ENCODE results near the gene SMIM20. TPM values are rescaled to one million over a fixed set of nuclear protein-coding genes. Genes with fewer than 3 reads are reported as not detected.

SMIM20 gene
- total and polyA plus RNA-seq, 2 donors, result 41.8 to 48.9 TPM

DNA sequence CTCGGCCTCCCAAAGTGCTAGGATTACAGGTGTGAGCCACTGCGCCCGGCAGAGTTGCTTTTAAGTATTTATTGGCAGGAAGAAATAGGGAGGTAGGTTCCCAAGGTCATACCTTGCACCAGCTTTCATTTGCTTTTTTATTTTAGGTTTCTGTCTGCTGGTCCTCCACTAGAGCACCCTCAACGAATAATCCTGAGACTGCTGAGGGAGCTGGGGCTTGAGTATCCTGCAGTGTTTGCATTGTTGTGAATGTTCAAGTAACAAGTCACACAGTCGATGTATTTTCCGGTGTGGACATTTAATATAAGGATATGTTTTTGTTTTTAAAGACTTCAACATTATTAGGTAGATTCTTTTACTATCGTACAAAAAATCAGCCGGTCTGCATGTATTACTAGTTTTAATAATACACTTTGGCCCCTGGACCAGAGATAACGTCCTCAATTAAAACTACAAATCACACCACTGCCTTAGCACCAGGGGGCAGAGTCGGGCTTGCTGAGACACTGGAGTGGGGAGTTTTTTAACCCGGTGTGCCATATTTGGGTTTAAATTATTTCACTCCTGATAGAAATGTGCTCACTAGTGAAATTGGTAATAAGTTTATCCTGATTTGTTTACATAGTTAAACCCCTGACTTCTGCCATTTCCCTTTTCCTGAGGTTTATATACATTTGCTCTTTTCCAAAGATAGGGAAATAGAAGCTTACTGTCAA is 11.6 kb downstream of the SMIM20 start:
- no peak for DNase-seq (ENCODE audit: extremely low spot score)
- no peaks in the 10 kb centered on the region for H3K4me1 ChIP-seq (ENCODE audit: insufficient read depth)
- no peak overlapping the region for H3K4me3 ChIP-seq (ENCODE audit: low read depth, low read length)
- H3K36me3 ChIP-seq (ENCODE audit: insufficient read depth), result no peaks in the 10 kb centered on the region
- 58% methylated on average over 11 of the region's 11 CpGs for WGBS
- H3K27ac ChIP-seq (ENCODE audit: low read depth), result no peak overlapping the region

DNA sequence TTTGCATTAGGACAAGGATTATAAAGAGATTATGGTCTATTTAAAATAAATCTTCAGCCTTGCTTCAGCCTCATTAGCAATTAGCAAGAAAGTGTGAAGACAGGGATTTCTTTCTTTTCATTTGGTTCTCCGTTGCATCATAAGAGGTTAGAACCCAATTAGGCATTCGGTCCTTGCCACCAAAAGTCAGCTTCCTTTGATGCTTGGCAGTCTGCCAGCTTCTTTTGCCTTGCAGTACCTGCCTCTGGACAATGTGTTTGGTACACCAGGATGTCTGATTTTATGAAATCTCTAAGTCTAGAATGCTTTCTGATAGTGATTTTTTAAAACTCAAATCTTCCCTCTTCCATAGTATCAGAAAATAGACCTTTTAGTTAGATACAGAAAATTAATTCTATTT is 12.4 kb downstream of the SMIM20 start:
- Histone ChIP-seq H3K27ac (ENCODE audit: low read depth) (no peak overlapping the region), H3K36me3 (ENCODE audit: insufficient read depth) (no peaks in the 10 kb centered on the region), H3K4me3 (ENCODE audit: low read depth, low read length) (no peak overlapping the region), H3K4me1 (ENCODE audit: insufficient read depth) (no peaks in the 10 kb centered on the region)
- DNase-seq (ENCODE audit: extremely low spot score), result no peak
- WGBS, result 76% methylated on average over 2 of the region's 2 CpGs

DNA sequence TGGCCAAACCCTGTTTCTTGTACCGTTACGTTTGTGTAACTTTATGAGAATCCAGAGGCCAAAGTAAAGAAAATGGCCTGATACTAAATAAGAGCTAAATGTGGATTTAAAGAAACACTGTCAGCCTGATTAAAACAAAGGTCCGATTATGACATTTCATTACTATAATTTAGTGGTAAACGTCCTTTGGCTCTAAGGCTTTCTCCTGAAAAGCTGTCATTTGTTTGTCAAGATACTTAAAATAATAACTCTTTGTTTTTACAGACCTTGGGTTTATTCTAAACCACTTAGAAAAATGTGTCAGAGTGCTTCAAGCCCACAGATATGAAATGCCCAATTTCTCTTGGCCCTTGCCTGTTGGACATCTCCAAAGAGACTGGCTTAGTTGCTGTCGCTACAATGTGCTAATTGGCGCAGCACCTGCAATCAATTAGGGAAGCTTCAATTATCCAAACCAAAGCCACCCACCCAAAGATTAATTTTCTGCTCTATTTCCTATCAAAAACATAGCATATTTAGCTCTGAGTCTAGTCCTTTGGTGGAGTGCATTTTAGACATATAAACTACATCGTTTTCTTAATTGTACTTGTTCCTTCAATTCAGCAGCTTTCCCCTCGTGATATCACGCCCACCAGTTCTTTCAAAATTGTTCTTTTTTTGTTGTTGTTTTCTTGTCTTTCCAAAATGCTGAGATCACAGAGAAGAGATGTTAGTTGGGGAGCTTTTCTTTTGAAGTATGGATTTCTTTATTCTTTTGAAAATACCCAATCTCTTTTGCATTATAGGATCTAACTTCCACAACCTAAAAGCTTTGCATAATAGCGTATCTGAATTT is 13.6 kb downstream of the SMIM20 start:
- WGBS, result 91% methylated on average over 10 of the region's 10 CpGs
- no peaks in the 10 kb centered on the region for H3K36me3 ChIP-seq (ENCODE audit: insufficient read depth)
- no peak overlapping the region for H3K27ac ChIP-seq (ENCODE audit: low read depth)
- H3K4me1 ChIP-seq (ENCODE audit: insufficient read depth), result no peaks in the 10 kb centered on the region
- no peak for DNase-seq (ENCODE audit: extremely low spot score)
- no peak overlapping the region for H3K4me3 ChIP-seq (ENCODE audit: low read depth, low read length)

DNA sequence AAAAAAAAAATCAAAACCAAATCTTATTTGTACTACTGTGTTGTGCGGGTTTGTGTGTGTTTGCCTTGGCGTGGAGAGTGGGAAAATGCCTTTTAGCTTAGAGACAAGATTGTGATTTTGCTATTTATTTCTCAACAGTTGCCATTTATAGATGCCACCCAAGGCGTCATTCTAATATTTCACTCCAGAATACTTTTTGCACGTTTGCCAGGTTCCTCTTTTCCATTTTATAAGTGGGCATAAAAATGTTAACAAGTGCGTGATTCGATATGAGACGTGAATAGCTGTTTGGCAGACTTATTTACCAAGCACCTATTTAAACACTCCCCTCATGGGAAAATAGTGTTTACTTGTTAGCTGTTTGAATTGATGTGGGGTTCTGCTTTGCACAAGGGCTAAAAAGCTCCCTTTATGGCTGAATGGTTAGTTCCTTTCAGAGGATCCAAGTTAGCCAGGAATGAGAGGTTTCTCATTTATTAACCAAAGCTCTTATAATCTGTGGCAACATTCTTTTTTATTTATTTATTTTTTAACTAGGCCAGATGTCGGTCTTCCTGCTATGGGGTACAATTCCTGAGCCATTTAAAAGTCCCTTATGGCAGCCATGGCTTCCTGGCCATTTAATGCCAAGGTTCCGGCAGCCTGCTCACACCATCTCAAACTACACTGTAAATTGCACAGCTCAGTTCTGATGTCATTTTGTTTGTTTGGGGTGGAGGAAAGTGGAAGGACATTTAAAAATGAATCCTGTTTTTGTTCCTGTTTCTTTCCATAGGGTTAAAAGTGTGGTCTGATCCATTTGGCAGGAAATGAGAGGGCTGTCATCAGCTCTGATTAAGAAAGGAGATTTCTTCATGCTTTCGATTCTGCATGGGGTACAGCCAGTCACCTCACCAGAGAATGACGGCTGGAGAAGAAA is 14.6 kb downstream of the SMIM20 start:
- no peak for DNase-seq (ENCODE audit: extremely low spot score)
- Histone ChIP-seq H3K4me1 (ENCODE audit: insufficient read depth) (no peaks in the 10 kb centered on the region), H3K27ac (ENCODE audit: low read depth) (no peak overlapping the region), H3K4me3 (ENCODE audit: low read depth, low read length) (no peak overlapping the region), H3K36me3 (ENCODE audit: insufficient read depth) (no peaks in the 10 kb centered on the region)
- WGBS, result 64% methylated on average over 11 of the region's 11 CpGs

DNA sequence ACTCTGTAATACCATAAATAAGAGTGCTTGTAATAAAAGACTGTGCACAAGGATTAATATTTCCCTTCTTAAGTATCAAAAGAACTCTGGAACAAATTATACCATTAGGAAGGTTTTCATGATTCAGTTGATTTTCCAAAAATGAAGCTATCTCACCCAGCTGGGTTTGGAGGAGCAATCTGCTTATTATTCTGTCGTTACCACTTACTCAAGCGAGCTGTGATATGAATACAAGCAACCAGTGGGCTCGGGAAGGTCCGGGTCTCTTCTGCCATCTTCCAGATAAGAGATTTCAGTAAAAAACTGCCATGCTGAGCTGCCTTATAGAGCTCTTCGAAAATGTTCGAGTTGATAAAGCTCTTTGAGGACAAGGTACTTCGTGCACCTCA is 15.3 kb downstream of the SMIM20 start:
- WGBS, result 78% methylated on average over 7 of the region's 7 CpGs
- H3K36me3 ChIP-seq (ENCODE audit: insufficient read depth), result no peaks in the 10 kb centered on the region
- no peaks in the 10 kb centered on the region for H3K4me1 ChIP-seq (ENCODE audit: insufficient read depth)
- H3K4me3 ChIP-seq (ENCODE audit: low read depth, low read length), result no peak overlapping the region
- DNase-seq (ENCODE audit: extremely low spot score), result no peak
- H3K27ac ChIP-seq (ENCODE audit: low read depth), result no peak overlapping the region

DNA sequence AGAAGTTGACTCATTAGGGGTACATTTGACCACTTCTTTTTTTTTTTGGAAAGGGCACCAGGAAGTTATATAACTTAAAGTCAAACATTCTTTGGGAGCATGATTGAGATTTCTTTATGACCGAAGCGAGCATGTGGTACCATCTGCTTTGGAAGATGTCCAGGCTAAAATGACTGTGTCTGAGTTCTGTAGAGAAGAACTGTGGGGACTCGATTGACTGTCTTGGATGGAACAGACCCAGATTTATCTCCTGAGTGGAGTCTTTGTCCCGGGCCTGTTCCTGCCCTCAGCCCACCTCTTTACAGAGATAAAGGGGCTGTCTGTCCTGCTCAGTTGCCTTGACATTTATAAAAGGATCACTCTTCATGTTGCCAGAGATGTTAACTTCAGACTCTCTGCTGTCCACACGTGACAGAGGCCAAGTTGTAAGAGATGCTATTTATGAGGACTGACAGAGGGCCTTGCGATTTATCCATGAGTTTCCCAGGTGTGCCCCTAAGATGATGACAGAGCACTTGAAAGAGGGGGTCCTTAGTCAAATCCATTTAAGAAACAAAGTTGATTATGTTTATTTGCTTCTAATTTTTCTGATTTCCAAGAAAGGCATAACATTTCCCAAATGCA is 16.8 kb downstream of the SMIM20 start:
- no peak for DNase-seq (ENCODE audit: extremely low spot score)
- Histone ChIP-seq H3K4me3 (ENCODE audit: low read depth, low read length) (no peak overlapping the region), H3K4me1 (ENCODE audit: insufficient read depth) (no peaks in the 10 kb centered on the region), H3K27ac (ENCODE audit: low read depth) (no peak overlapping the region), H3K36me3 (ENCODE audit: insufficient read depth) (no peaks in the 10 kb centered on the region)
- 79% methylated on average over 6 of the region's 6 CpGs for WGBS

DNA sequence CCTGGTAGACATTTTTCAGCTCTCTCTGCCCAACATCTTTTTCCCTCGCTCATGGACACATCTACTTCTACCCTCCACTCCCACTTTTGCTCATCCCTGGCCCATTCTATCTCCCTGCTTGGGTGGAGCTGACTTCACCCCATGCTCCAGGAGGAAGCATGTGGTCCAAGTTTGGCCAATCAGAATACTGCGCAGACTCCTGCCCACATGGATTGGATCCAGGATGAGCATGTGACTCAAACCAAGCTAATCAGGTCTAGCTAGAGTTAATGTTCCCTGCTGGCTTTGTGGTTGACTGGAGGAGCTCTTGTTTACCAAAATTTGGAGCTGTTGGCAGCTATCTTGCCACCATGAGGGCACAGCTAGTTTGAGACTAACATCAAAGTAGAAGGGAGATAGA is 22.7 kb downstream of the SMIM20 start:
- Histone ChIP-seq H3K4me1 (ENCODE audit: insufficient read depth) (no peaks in the 10 kb centered on the region), H3K36me3 (ENCODE audit: insufficient read depth) (no peaks in the 10 kb centered on the region), H3K27ac (ENCODE audit: low read depth) (no peak overlapping the region), H3K4me3 (ENCODE audit: low read depth, low read length) (no peak overlapping the region)
- no peak for DNase-seq (ENCODE audit: extremely low spot score)
- WGBS, result 97% methylated on average over 2 of the region's 2 CpGs

DNA sequence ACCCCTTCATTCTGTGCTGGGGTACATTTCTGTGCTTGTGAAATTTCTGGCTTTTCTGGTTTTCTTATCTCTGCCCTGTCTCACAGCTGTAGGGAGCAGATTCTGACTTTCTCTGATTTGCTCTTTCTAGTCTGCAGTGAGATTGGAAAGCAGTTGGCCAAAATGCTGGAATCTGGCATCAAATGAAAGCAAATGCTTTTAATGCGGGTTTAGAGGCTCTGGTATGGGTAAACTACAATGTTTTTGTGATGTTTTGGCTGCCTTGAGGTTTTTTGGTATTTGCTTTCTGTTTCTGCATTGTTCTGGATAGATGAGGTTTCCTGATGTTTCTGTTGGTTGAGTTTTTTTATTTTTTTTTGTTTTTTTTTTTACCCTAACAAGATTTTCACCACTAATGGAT is 23.8 kb downstream of the SMIM20 start:
- 43% methylated on average over 1 of the region's 1 CpG for WGBS
- no peak overlapping the region for H3K4me3 ChIP-seq (ENCODE audit: low read depth, low read length)
- no peak overlapping the region for H3K27ac ChIP-seq (ENCODE audit: low read depth)
- no peaks in the 10 kb centered on the region for H3K36me3 ChIP-seq (ENCODE audit: insufficient read depth)
- DNase-seq (ENCODE audit: extremely low spot score), result no peak
- no peaks in the 10 kb centered on the region for H3K4me1 ChIP-seq (ENCODE audit: insufficient read depth)

DNA sequence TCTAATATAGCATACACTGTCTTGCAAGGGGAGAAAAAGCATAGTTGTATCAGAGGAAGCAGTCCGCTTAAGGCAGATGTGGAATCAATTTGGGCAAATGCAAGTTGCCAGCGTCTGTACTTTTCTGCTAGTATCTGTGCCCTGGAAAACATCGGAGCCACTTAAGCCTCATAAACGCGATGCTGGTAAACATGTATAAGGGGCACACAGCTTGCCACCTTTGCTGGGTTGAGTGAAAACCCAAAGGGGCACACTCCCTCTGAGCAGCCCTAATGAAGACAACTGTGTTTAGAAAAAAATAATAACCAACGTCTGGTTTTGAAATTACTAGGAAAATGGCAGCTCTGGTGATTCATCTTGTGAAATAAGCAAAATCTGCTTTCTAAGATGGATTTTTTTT is 24.3 kb downstream of the SMIM20 start:
- WGBS, result 48% methylated on average over 6 of the region's 6 CpGs
- DNase-seq (ENCODE audit: extremely low spot score), result no peak
- H3K4me1 ChIP-seq (ENCODE audit: insufficient read depth), result no peaks in the 10 kb centered on the region
- no peak overlapping the region for H3K27ac ChIP-seq (ENCODE audit: low read depth)
- H3K4me3 ChIP-seq (ENCODE audit: low read depth, low read length), result no peak overlapping the region
- H3K36me3 ChIP-seq (ENCODE audit: insufficient read depth), result no peaks in the 10 kb centered on the region

DNA sequence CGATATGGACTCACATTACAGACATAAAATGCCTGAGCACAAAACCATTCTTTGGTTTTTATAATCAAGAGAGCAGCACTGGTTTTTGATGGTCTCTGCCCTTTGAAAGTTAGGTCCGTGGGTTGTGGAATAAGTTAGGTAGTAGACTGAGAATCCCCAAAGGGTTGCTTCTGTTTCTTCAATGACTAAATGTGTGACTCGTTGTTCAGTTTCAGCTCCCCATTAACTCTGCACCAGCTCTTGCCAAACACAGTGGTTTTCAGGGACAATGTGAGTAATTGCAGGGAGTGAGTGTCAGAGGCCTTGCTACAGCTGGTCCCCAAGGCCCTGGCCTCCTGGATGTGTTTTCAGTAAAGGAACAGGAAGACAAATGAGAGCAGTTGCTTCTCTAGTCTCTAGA is 24.8 kb downstream of the SMIM20 start:
- H3K27ac ChIP-seq (ENCODE audit: low read depth), result no peak overlapping the region
- no peak for DNase-seq (ENCODE audit: extremely low spot score)
- no peaks in the 10 kb centered on the region for H3K4me1 ChIP-seq (ENCODE audit: insufficient read depth)
- 69% methylated on average over 3 of the region's 3 CpGs for WGBS
- no peak overlapping the region for H3K4me3 ChIP-seq (ENCODE audit: low read depth, low read length)
- H3K36me3 ChIP-seq (ENCODE audit: insufficient read depth), result no peaks in the 10 kb centered on the region

DNA sequence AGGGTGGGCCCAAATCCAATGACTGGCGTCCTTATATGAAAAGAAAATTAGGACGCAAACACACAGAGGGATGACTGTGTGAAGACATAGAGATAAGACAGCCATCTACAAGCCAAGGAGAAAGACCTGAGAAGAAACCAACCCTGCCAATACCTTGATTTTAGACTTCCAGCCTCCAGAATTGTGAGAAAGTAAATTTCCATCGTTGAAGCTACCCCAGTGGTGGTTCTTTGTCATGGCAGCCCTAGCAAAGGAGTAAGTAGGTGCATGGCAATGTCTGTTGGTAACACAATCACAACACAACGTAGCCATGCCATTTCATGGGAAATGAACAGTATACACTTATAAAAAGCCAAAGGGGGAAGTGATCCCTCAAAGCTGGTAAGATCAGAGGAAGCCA is 25.3 kb downstream of the SMIM20 start:
- Histone ChIP-seq H3K4me3 (ENCODE audit: low read depth, low read length) (no peak overlapping the region), H3K36me3 (ENCODE audit: insufficient read depth) (no peaks in the 10 kb centered on the region), H3K27ac (ENCODE audit: low read depth) (no peak overlapping the region), H3K4me1 (ENCODE audit: insufficient read depth) (no peaks in the 10 kb centered on the region)
- WGBS, result 90% methylated on average over 4 of the region's 4 CpGs
- DNase-seq (ENCODE audit: extremely low spot score), result no peak

DNA sequence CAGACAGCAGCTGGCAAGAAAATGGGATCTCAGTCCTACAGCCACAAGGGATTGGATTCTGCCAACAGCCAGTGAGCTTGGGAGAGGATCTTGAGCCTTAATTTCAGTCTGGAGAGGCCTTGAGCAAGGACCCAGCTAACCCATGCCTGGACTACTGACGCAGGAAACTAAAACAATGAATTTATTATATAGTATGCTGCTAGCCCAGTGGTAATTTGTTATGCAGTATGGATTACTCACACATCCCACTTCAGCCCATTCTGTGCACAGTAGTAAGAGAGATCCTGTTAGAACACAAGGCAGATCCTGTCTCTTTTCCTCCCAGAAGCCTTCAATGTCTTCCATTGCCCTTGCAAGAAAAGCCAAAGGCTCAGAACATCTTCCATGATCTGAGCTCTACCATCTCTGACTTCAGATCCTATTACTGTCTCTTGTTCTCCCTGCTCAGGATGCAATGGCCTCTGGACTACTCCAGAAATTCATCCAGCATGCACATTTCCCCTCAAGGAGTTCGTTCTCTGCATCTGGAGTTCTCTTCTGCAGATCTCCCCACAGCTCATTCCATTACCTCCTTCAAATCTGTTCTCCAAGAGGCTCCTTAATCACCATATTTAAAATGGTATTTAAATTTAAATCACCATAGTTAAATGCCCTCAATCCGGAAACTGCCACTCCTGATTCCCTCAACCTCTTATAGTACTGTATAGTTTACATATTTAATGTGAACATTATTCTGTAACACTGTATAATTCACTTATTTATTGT is 27.6 kb downstream of the SMIM20 start:
- Histone ChIP-seq H3K4me1 (ENCODE audit: insufficient read depth) (no peaks in the 10 kb centered on the region), H3K4me3 (ENCODE audit: low read depth, low read length) (no peak overlapping the region), H3K36me3 (ENCODE audit: insufficient read depth) (no peaks in the 10 kb centered on the region), H3K27ac (ENCODE audit: low read depth) (no peak overlapping the region)
- DNase-seq (ENCODE audit: extremely low spot score), result no peak
- 91% methylated on average over 3 of the region's 3 CpGs for WGBS

DNA sequence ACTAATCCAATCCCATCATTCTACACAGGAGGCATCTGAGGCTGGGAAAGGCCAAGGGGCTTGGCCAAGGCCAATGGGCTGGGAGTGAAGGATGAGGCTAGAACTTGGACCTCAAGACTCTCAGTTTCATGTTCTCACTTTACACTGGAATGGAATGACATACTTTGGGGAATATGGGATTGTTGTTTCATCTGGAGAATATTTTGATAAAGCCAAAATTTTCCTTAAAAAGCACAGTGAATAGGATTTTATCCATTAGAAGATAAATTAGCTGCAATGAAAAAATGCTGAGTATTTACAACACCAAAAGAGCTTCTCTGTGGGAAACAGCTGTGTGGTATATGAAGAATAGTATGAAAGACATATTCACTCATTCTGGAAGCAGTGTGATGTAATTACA is 29.3 kb downstream of the SMIM20 start:
- Histone ChIP-seq H3K4me1 (ENCODE audit: insufficient read depth) (no peaks in the 10 kb centered on the region), H3K4me3 (ENCODE audit: low read depth, low read length) (no peak overlapping the region), H3K36me3 (ENCODE audit: insufficient read depth) (no peaks in the 10 kb centered on the region), H3K27ac (ENCODE audit: low read depth) (no peak overlapping the region)
- DNase-seq (ENCODE audit: extremely low spot score), result no peak

All from urinary bladder (tissue), 4 donors.